HG03159 (cell line): Measurements from ENCODE around the gene LINGO3.
"Not testable (repeated sequence)": the region's sequence is repeated elsewhere in the genome, so short reads cannot be mapped to it uniquely, and the experiment has no call there.

Experiments
- ATAC-seq: cut with Tn5 transposase; IDR thresholded peaks from one replicate; pipeline ENCODE4 v1.9.1; 2021; ENCODE audit warnings: mild to moderate bottlenecking, moderate library complexity; ENCODE audit not compliant: unreplicated experiment

The LINGO3 gene

GRCh38 chr19:2283835-2284507 lies 24.0 kb downstream of the LINGO3 start:
- ATAC-seq = no peak

- ATAC-seq = no peak
Observed at GRCh38 chr19:2282862-2283237, 25.1 kb downstream of the LINGO3 start.

- no peak for ATAC-seq
Observed at GRCh38 chr19:2282062-2282861, 25.7 kb downstream of the LINGO3 start, which contains the start of gene PEAK3. Gene PEAK3, minus strand, starts transcription at chr19:2282175. Its CDS starts 1,244 bp downstream, at chr19:2280931.

- not testable (repeated sequence) for ATAC-seq
Observed at GRCh38 chr19:2281265-2282061, 26.5 kb downstream of the LINGO3 start.

GRCh38 chr19:2280633-2281264 lies 27.2 kb downstream of the LINGO3 start:
- ATAC-seq = no peak

- ATAC-seq = no peak
Observed at GRCh38 chr19:2278459-2279158, 29.3 kb downstream of the LINGO3 start.

- ATAC-seq = no peak
Observed at GRCh38 chr19:2277138-2277537, 30.8 kb downstream of the LINGO3 start.

- ATAC-seq = no peak
Observed at GRCh38 chr19:2276429-2276986, 31.4 kb downstream of the LINGO3 start.

- ATAC-seq = no peak
Observed at GRCh38 chr19:2275588-2276428, 32.1 kb downstream of the LINGO3 start.

- ATAC-seq = no peak
Observed at GRCh38 chr19:2274931-2275535, 32.9 kb downstream of the LINGO3 start.

GRCh38 chr19:2274185-2274711 lies 33.7 kb downstream of the LINGO3 start:
- ATAC-seq = no peak

- ATAC-seq = peak; percentile 31
Observed at GRCh38 chr19:2273356-2274184, 34.4 kb downstream of the LINGO3 start.

- ATAC-seq = no peak
Observed at GRCh38 chr19:2271234-2272103, 36.5 kb downstream of the LINGO3 start.

- ATAC-seq = no peak
Observed at GRCh38 chr19:2270423-2271233, 37.3 kb downstream of the LINGO3 start.

- ATAC-seq = no peak
Observed at GRCh38 chr19:2270157-2270422, 37.9 kb downstream of the LINGO3 start.
